Liver (tissue), 9 donors: ENCODE data around the gene LMTK3. TPM values are rescaled to one million over a fixed set of nuclear protein-coding genes. Genes with fewer than 3 reads are reported as not detected.

ENCODE experiments used
- DNase-seq: peaks from one replicate; pipeline ENCODE4 v3.0.0-alpha.2; 2017; ENCODE audit warnings: low spot score
- H3K27ac ChIP-seq, 2 donors: one replicate each; pipeline ENCODE4 v1.7.0; 2013; ENCODE audit warnings: inconsistent platforms in 2 of 2, low read length in 2 of 2, control low read depth in 1 of 2, low read depth in 1 of 2, mild to moderate bottlenecking in 1 of 2
- H3K27me3 ChIP-seq, 4 donors: one replicate each; pipeline versions ENCODE4 v1.6.1 to v1.7.0; 2013; ENCODE audit warnings: low read length in 3 of 4, inconsistent platforms in 1 of 4, mild to moderate bottlenecking in 1 of 4, moderate library complexity in 1 of 4; ENCODE audit not compliant: control insufficient read depth in 4 of 4, insufficient read depth in 4 of 4
- H3K36me3 ChIP-seq, 4 donors: one replicate each; pipeline versions ENCODE4 v1.6.1 to v1.7.0; 2013; ENCODE audit warnings: low read length in 3 of 4, mild to moderate bottlenecking in 3 of 4, low read depth in 1 of 4, moderate library complexity in 1 of 4; ENCODE audit not compliant: control insufficient read depth in 4 of 4, insufficient read depth in 3 of 4
- H3K4me1 ChIP-seq, 4 donors: one replicate each; pipeline versions ENCODE4 v1.6.1 to v1.7.0; 2013; ENCODE audit warnings: low read length in 3 of 4, mild to moderate bottlenecking in 3 of 4, moderate library complexity in 1 of 4; ENCODE audit not compliant: control insufficient read depth in 4 of 4, insufficient read depth in 4 of 4
- H3K4me3 ChIP-seq, 3 donors: one replicate each; pipeline versions ENCODE4 v1.6.1 to v1.7.0; 2013; ENCODE audit warnings: low read length in 3 of 3, control low read depth in 1 of 3, low read depth in 1 of 3, mild to moderate bottlenecking in 1 of 3
- H3K9ac ChIP-seq, 2 donors: one replicate each; pipeline ENCODE4 v1.7.0; 2013; ENCODE audit warnings: low read length in 2 of 2, mild to moderate bottlenecking in 2 of 2, moderate library complexity in 2 of 2, control low read depth in 1 of 2, low read depth in 1 of 2
- H3K9me3 ChIP-seq, 4 donors: one replicate each; pipeline versions ENCODE4 v1.6.1 to v1.7.0; 2013; ENCODE audit warnings: low read length in 3 of 4; ENCODE audit not compliant: control insufficient read depth in 4 of 4
- CTCF ChIP-seq: fragments of 150-350 bp; IDR thresholded peaks from 2 replicates; pipeline ENCODE4 v1.5.1; 2017; ENCODE audit warnings: improper control_type of control experiment, low read depth, low read length; ENCODE audit not compliant: missing input control
- EGR1 ChIP-seq, 2 donors: IDR thresholded peaks; 2 replicates each; pipeline ENCODE4 v1.6.1; 2016 to 2018; ENCODE audit warnings: antibody characterized with exemption in 2 of 2, low read depth in 2 of 2
- FOXA1 ChIP-seq: IDR thresholded peaks from 2 replicates; pipeline ENCODE4 v1.6.1; 2016; ENCODE audit warnings: antibody characterized with exemption
- GABPA ChIP-seq, 2 donors: IDR thresholded peaks in 1 of 2; conservative IDR thresholded peaks in 1 of 2; 2 replicates each; pipeline ENCODE4 v1.6.1; 2016; ENCODE audit warnings: antibody characterized with exemption in 2 of 2, mild to moderate bottlenecking in 1 of 2, moderate library complexity in 1 of 2
- HNF4A ChIP-seq, 2 donors: conservative IDR thresholded peaks; 2 replicates each; pipeline ENCODE4 v1.6.1; 2016; ENCODE audit warnings: antibody characterized with exemption in 2 of 2, mild to moderate bottlenecking in 2 of 2
- JUND ChIP-seq, 2 donors: IDR thresholded peaks; 2 replicates each; pipeline ENCODE4 v1.6.1; 2016; ENCODE audit warnings: antibody characterized with exemption in 2 of 2
- MAX ChIP-seq: IDR thresholded peaks from 2 replicates; pipeline ENCODE4 v1.6.1; 2016; ENCODE audit warnings: antibody characterized with exemption
- NR2F2 ChIP-seq: IDR thresholded peaks from 2 replicates; pipeline ENCODE4 v1.6.1; 2016; ENCODE audit warnings: antibody characterized with exemption
- RAD21 ChIP-seq, 2 donors: IDR thresholded peaks; 2 replicates each; pipeline ENCODE4 v1.6.1; 2016; ENCODE audit warnings: antibody characterized with exemption in 2 of 2, mild to moderate bottlenecking in 2 of 2
- RXRA ChIP-seq, 2 donors: IDR thresholded peaks; 2 replicates each; pipeline ENCODE4 v1.6.1; 2017 to 2018; ENCODE audit warnings: antibody characterized with exemption in 2 of 2, mild to moderate bottlenecking in 1 of 2
- SP1 ChIP-seq: IDR thresholded peaks from 2 replicates; pipeline ENCODE4 v1.6.1; 2018; ENCODE audit warnings: antibody characterized with exemption, mild to moderate bottlenecking
- TAF1 ChIP-seq: conservative IDR thresholded peaks from 2 replicates; pipeline ENCODE4 v1.6.1; 2016; ENCODE audit warnings: antibody characterized with exemption, mild to moderate bottlenecking
- ZBTB33 ChIP-seq: IDR thresholded peaks from 2 replicates; pipeline ENCODE4 v1.6.1; 2016; ENCODE audit warnings: antibody characterized with exemption
- WGBS: extraction: QIAGEN DNeasy Blood & Tissue Kit; methylation state at CpG from one replicate; pipeline ENCODE4 v1.1.7; 2013; 5-methylcytosine and 5-hydroxymethylcytosine counted together
- polyA plus RNA-seq, 2 donors: library from polyadenylated mRNA; stranded (reverse) in 1 of 2; unstranded in 1 of 2; fragments of 200-250 nt in 1 of 2; fragments of >200 nt in 1 of 2; fragmentation: Nextera tagmentation in 1 of 2; extraction: Ambion mirVana in 1 of 2; gene quantifications; one replicate each; pipeline versions ENCODE4 v1.2.1 to v1.2.3, GENCODE V29; 2013 to 2015
- total RNA-seq, 2 donors: library from RNA; depleted of rRNA; stranded (reverse); fragments of >200 nt; gene quantifications; one replicate each; pipeline ENCODE4 v1.2.3, GENCODE V29; 2014
- TF ChIP-seq, protein P1 (sequence below): IDR thresholded peaks from 2 replicates; pipeline ENCODE4 v1.6.1; 2016; ENCODE audit warnings: antibody characterized with exemption, mild to moderate bottlenecking
- TF ChIP-seq, protein P2 (sequence below): IDR thresholded peaks from 2 replicates; pipeline ENCODE4 v1.6.1; 2016; ENCODE audit warnings: antibody characterized with exemption
- donor health status: healthy.
- donor health status: healthy.
- donor health status: healthy.
- donor health status: healthy.
- donor health status: healthy.

Gene LMTK3
- total and polyA plus RNA-seq, 4 donors, result 0.08 TPM; not detected in 2

DNA sequence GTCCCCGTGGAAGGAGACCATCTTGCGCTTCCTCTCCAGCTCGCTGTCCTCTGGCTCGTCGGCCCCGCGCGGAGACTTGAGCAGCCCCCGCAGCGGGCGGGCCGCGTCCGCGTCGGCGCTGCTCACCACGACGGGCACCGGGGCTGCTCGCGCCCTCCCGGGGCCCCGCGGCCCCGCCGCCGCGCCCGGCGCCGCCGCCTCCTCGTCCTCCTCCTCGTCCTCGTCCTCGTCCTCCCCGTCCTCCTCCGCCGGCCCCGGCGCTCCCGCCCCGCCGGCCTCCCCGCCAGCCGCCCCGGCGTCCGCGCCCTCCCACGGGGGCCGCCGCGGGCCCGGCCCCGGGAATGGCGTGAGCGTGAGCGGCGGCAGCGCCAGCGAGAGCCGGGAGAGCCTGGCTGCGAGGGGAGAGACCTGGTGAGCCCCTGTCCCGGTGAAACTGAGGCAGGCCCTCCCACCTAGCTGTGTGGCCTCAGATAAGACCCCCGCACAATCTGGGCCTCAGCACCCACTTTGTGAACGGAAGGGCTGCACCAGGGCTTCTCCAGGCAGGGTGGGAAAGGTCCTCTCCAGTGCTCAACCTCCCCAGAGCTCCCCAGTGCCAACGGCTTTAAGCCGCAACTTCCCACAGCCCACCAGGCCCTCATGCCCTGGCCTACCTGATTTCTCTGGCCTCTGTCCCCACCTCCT is 17.8 kb downstream of the LMTK3 start:
- Histone ChIP-seq H3K4me3 (peak overlapping the region in 2 of 3 donors; percentile 18 to 52), H3K9me3 (no peaks in the 10 kb centered on the region), H3K4me1 (peaks cover 0 to 2% (median 0%) of the 10 kb centered on the region in 4 donors), H3K27me3 (peaks cover 0 to 2% (median 0%) of the 10 kb centered on the region in 4 donors), H3K36me3 (no peaks in the 10 kb centered on the region), H3K9ac (no peak overlapping the region), H3K27ac (peak overlapping the region in 1 of 2 donors; percentile 46)
- WGBS, result 7% methylated on average over 70 of the region's 70 CpGs
- TF ChIP-seq MAX (no peak), HNF4A (conservative IDR thresholded peaks at IDR 0.05) (no peak), RXRA (IDR thresholded peaks at IDR 0.05) (no peak), NR2F2 (no peak), EGR1 (IDR thresholded peaks at IDR 0.05; ENCODE audit: low read depth in 2 of 2) (no peak), TAF1 (no peak), JUND (IDR thresholded peaks at IDR 0.05) (no peak), SP1 (no peak), GABPA (IDR thresholded peaks at IDR 0.05 in 1 of 2, conservative IDR thresholded peaks at IDR 0.05 in 1 of 2) (no peak), RAD21 (IDR thresholded peaks at IDR 0.05) (no peak), ZBTB33 (no peak), FOXA1 (no peak), CTCF (no peak)
- TF ChIP-seq, protein P1, sequence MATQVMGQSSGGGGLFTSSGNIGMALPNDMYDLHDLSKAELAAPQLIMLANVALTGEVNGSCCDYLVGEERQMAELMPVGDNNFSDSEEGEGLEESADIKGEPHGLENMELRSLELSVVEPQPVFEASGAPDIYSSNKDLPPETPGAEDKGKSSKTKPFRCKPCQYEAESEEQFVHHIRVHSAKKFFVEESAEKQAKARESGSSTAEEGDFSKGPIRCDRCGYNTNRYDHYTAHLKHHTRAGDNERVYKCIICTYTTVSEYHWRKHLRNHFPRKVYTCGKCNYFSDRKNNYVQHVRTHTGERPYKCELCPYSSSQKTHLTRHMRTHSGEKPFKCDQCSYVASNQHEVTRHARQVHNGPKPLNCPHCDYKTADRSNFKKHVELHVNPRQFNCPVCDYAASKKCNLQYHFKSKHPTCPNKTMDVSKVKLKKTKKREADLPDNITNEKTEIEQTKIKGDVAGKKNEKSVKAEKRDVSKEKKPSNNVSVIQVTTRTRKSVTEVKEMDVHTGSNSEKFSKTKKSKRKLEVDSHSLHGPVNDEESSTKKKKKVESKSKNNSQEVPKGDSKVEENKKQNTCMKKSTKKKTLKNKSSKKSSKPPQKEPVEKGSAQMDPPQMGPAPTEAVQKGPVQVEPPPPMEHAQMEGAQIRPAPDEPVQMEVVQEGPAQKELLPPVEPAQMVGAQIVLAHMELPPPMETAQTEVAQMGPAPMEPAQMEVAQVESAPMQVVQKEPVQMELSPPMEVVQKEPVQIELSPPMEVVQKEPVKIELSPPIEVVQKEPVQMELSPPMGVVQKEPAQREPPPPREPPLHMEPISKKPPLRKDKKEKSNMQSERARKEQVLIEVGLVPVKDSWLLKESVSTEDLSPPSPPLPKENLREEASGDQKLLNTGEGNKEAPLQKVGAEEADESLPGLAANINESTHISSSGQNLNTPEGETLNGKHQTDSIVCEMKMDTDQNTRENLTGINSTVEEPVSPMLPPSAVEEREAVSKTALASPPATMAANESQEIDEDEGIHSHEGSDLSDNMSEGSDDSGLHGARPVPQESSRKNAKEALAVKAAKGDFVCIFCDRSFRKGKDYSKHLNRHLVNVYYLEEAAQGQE, result no peak
- TF ChIP-seq, protein P2, sequence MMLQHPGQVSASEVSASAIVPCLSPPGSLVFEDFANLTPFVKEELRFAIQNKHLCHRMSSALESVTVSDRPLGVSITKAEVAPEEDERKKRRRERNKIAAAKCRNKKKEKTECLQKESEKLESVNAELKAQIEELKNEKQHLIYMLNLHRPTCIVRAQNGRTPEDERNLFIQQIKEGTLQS, result no peak
- DNase-seq, result no peak
